Measurements from ENCODE around the gene IFTAP. TPM values are rescaled to one million over a fixed set of nuclear protein-coding genes. Genes with fewer than 3 reads are reported as not detected.

The IFTAP gene
- total RNA-seq, 2 experiments from 2014 or later = not detected

GRCh38 chr11:36618363-36619047 lies 24.2 kb downstream of the IFTAP start:
- BruUV-seq (replicated peaks) = no TSS peak
- Histone ChIP-seq H3K27ac (ENCODE audit: low read depth, low read length, poor library complexity, severe bottlenecking) (no peak overlapping the region), H2AFZ (ENCODE audit: low read length) (no peak overlapping the region), H3K4me2 (ENCODE audit: low read length) (no peak overlapping the region; the same call in 1 of the 2 replicates), H3K9me2 (ENCODE audit: insufficient read depth, low read length) (no peaks in the 10 kb centered on the region), H3K36me3 (ENCODE audit: insufficient read depth, low read length) (no peaks in the 10 kb centered on the region), H3K4me1 (ENCODE audit: insufficient read depth, low read length, poor library complexity, severe bottlenecking) (no peaks in the 10 kb centered on the region), H3K9me3 (ENCODE audit: low read length) (no peaks in the 10 kb centered on the region), H4K20me1 (ENCODE audit: insufficient read depth, low read length) (no peaks in the 10 kb centered on the region), H3K79me2 (ENCODE audit: insufficient read depth, low read depth, low read length) (no peaks in the 10 kb centered on the region), H3K4me3 (ENCODE audit: low read depth, low read length, poor library complexity, severe bottlenecking) (no peak overlapping the region)
- DNase-seq (ENCODE audit: low spot score) = no peak
- POLR2A ChIA-PET = interaction anchor here (1.4 kb wide), 1 partner anchor 9 kb away, joined by 6 read pairs; no protein-coding TSS in a partner anchor
- intact Hi-C loops (cut with micrococcal nuclease; ENCODE audit: unreplicated experiment) = no loop called here
- CTCF ChIA-PET (ENCODE audit: unreplicated experiment) = interaction anchor here (0.6 kb wide), 1 partner anchor 353 kb away, joined by 3 read pairs; no protein-coding TSS in a partner anchor
- no peak for TF ChIP-seq EZH2phosphoT487 (IDR thresholded peaks at IDR 0.05; ENCODE audit: borderline replicate concordance, low read depth, low read length)
- TF ChIP-seq CTCF (conservative IDR thresholded peaks at IDR 0.05; ENCODE audit: low read length) = no peak

GRCh38 chr11:36619502-36619901 lies 25.2 kb downstream of the IFTAP start:
- no peaks in the 10 kb centered on the region for H3K9me2 ChIP-seq (ENCODE audit: insufficient read depth, low read length)
- TF ChIP-seq EZH2phosphoT487 (IDR thresholded peaks at IDR 0.05; ENCODE audit: borderline replicate concordance, low read depth, low read length) (no peak), CTCF (conservative IDR thresholded peaks at IDR 0.05; ENCODE audit: low read length) (no peak)
- ChIA-PET CTCF (ENCODE audit: unreplicated experiment) (no interaction called here), POLR2A (interaction anchor here (1.2 to 1.4 kb wide), 2 partner anchors 8 to 11 kb away, joined by 3 to 6 read pairs; no protein-coding TSS in a partner anchor)
- no peaks in the 10 kb centered on the region for H3K4me1 ChIP-seq (ENCODE audit: insufficient read depth, low read length, poor library complexity, severe bottlenecking)
- no peaks in the 10 kb centered on the region for H3K9me3 ChIP-seq (ENCODE audit: low read length)
- no peak overlapping the region for H3K4me2 ChIP-seq (ENCODE audit: low read length)
- H3K36me3 ChIP-seq (ENCODE audit: insufficient read depth, low read length) = no peaks in the 10 kb centered on the region
- intact Hi-C loops (cut with micrococcal nuclease; ENCODE audit: unreplicated experiment) = no loop called here
- H3K27ac ChIP-seq (ENCODE audit: low read depth, low read length, poor library complexity, severe bottlenecking) = no peak overlapping the region
- no peak for DNase-seq (ENCODE audit: low spot score)
- no TSS peak for BruUV-seq (replicated peaks)
- no peaks in the 10 kb centered on the region for H3K79me2 ChIP-seq (ENCODE audit: insufficient read depth, low read depth, low read length)
- no peak overlapping the region for H2AFZ ChIP-seq (ENCODE audit: low read length)
- H3K4me3 ChIP-seq (ENCODE audit: low read depth, low read length, poor library complexity, severe bottlenecking) = no peak overlapping the region
- H4K20me1 ChIP-seq (ENCODE audit: insufficient read depth, low read length) = no peaks in the 10 kb centered on the region

GRCh38 chr11:36620246-36620645 lies 25.9 kb downstream of the IFTAP start:
- BruUV-seq (replicated peaks) = no TSS peak
- H3K79me2 ChIP-seq (ENCODE audit: insufficient read depth, low read depth, low read length) = no peaks in the 10 kb centered on the region
- H3K9me3 ChIP-seq (ENCODE audit: low read length) = no peaks in the 10 kb centered on the region
- no peaks in the 10 kb centered on the region for H3K9me2 ChIP-seq (ENCODE audit: insufficient read depth, low read length)
- no peak for TF ChIP-seq CTCF (conservative IDR thresholded peaks at IDR 0.05; ENCODE audit: low read length)
- no peak for TF ChIP-seq EZH2phosphoT487 (IDR thresholded peaks at IDR 0.05; ENCODE audit: borderline replicate concordance, low read depth, low read length)
- intact Hi-C loops (cut with micrococcal nuclease; ENCODE audit: unreplicated experiment) = loop anchor here (10.0 kb wide), 1 partner anchor 55 kb away; no protein-coding TSS in a partner anchor
- no peak overlapping the region for H3K4me3 ChIP-seq (ENCODE audit: low read depth, low read length, poor library complexity, severe bottlenecking)
- no peak overlapping the region for H3K4me2 ChIP-seq (ENCODE audit: low read length)
- H3K27ac ChIP-seq (ENCODE audit: low read depth, low read length, poor library complexity, severe bottlenecking) = no peak overlapping the region
- no peaks in the 10 kb centered on the region for H3K36me3 ChIP-seq (ENCODE audit: insufficient read depth, low read length)
- ChIA-PET CTCF (ENCODE audit: unreplicated experiment) (no interaction called here), POLR2A (interaction anchor here (1.2 kb wide), 1 partner anchor 12 kb away, joined by 3 read pairs; no protein-coding TSS in a partner anchor)
- no peak overlapping the region for H2AFZ ChIP-seq (ENCODE audit: low read length)
- DNase-seq (ENCODE audit: low spot score) = no peak
- no peaks in the 10 kb centered on the region for H4K20me1 ChIP-seq (ENCODE audit: insufficient read depth, low read length)
- H3K4me1 ChIP-seq (ENCODE audit: insufficient read depth, low read length, poor library complexity, severe bottlenecking) = no peaks in the 10 kb centered on the region

Data from OCI-LY7 (cell line).